Raji (cell line): ENCODE measurements around the gene TEKT3.

Experiments
- POLR2A ChIP-seq: IDR thresholded peaks from 2 replicates; pipeline ENCODE4 v1.6.1; 2011; ENCODE audit warnings: low read depth, low read length, control low read depth; ENCODE audit not compliant: insufficient read depth

The TEKT3 gene

DNA sequence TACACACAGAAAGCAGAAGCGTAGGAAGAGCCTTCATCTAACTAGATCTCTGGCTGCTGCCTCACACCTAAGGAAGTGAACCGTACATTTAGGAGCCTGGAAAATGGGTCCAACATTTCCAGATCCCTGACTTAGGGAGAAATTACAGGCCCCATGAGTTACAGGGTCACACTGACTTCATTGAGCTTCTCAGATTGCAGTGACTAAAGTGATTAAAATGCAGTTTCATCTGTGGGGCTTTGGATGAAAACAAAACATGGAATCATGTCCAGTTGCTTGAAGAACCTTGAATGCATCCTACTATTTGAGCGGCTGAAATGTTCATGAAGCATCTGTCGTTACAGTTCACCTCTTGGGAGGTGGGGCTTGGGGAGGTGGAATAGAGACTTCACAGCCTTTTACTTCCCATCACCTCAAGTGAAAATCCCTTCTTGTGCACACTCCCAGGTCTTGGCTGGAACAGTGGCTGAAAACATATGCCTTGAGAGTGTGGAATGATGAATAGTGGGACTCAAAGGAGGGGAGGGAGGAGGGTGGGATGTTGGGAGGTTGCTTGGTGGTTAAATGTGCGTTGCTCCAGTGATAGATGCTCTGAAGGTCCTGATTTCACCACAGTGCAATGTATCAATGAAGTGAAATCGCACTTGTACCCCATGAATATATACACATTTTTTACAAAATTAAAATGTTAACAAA is 19.7 kb downstream of the TEKT3 start:
- TF ChIP-seq POLR2A: no peak

DNA sequence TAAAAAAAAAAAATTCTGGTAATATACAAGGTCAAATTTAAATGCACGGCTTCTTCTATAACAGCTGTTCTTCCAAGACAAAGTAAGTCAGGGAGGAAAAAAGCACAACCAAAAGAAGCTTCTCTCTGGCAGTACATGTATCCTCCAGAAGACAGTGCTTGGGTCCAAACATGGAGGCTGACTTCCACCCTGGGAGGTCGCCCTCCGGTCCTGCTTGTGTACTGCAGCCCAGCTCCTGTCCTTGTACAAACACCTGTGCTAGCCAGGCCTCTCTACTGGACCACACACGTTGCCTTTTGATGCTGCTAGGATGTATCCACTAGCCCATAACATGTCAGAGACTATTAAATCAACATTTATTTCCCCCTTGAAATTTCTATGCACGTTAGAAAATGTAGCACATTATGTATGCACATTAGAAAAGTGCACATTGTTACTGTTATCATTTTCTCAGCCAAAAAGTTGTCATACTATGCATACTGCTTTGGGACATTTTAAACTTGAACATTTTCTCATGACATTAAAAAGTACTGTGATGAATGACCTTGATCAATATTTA is 21.9 kb downstream of the TEKT3 start:
- no peak for TF ChIP-seq POLR2A

DNA sequence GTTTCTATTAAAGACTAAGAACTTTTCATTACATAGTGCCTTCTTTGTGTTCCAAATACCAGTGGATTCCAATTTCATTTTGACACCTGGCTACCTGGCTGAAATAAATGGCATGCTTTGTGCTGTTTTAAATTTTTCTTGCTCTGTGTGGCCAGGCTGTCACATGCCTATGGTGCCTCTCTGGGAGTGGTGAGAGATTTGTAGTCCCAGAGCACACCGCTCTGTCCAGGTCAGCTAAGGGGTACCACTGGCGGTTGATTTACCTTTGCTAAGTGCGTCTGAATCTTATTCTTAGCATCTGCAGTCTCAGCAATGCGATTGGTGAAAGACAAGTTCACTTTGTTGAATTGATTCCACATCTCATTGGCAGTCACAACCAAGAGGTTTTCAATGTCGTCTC is 29.4 kb downstream of the TEKT3 start:
- no peak for TF ChIP-seq POLR2A

DNA sequence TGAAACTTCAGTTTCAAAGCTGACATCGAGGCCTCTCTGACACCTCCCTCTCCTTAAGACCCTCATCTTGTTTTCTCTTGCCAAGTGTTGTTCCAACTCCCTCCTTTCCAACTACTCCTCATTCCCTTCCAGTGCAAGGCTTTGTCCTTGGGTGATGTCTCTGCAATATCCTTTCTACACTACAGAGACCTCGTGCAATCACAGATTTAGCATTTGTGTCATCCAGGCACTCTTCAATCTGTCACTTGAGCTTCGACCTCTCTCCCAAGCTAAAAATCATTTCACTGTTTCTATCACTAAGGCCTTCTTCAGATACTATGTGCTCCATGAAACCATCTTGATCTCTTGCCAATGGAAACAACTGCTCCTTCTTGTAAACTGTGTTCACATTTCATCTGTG is 31.6 kb downstream of the TEKT3 start:
- TF ChIP-seq POLR2A: no peak

DNA sequence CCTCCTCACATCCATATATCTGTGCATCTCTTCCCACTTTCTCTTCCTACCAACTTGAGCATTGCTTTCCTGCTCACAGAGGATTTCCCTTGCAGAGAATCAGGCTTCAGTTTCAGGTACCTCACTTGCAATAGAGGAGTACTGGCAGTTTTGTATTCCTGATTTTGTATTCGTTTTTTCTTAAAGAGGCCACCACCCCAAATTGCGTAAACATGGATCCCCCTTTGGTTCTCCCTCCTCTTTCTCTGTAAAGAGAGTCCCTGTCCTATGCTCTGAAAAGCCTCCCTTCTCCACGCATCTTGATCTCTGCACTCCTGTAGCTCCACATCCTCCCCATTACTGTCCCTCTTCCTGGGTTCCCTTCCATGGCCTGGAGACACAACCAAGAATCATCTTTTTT is 32.2 kb downstream of the TEKT3 start:
- TF ChIP-seq POLR2A: no peak

DNA sequence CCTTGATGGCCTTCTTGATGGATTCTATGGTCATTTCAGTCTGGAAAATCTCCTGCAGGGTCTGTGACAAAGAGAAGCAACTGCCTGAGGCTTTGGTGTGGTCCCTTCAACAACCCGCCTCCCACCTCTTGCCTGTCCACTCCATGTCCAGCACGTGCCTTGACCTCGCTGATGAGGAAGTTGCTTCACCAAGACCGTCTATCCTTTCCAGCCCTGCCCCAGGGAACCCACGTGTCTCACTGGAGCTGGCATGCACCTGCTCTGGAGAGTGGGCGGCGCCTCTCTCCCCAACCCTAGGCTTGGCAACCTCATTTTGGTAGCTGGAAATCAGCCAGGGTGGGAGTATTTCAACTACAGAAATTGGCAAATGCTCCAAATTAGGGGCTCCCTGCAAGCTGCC is 32.6 kb downstream of the TEKT3 start:
- TF ChIP-seq POLR2A: no peak

DNA sequence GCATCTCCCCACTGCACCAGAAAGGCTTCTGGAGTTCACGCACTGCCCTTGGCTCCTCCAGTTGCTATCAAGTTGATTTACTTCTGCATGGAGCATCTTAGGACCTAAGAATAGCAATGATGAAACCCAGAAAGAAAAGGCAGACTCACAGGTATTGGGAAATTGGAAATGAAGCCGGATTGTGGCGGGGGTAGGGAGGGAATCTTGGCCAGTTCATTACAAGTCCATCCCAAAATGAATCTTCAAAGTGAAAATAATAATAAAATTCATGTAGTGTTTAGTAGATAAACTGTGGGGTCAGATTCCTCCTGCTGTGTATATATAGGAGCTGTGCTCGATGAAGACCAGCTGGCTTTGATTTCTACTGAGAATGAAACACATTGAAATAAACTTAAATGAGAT is 33.7 kb downstream of the TEKT3 start:
- TF ChIP-seq POLR2A: no peak

DNA sequence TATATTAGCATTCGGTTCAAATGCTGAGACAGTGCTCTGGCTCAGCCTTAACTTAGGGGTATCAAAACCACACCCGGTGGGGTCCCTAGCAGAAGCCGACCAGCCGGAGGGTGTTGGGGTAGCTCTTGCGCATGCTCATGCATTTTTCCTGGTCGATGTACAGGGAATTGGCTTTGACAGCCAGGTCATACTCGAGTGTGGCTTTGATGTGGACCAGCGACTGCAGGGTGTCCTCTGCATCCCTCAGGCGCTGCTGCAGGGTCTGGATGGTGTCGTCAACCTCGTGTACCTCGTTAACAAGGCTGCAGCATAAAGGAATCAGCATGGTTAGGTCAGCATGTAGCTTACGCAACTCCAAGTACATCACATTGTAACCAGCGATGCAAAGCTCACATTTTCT is 37.5 kb downstream of the TEKT3 start:
- no peak for TF ChIP-seq POLR2A

DNA sequence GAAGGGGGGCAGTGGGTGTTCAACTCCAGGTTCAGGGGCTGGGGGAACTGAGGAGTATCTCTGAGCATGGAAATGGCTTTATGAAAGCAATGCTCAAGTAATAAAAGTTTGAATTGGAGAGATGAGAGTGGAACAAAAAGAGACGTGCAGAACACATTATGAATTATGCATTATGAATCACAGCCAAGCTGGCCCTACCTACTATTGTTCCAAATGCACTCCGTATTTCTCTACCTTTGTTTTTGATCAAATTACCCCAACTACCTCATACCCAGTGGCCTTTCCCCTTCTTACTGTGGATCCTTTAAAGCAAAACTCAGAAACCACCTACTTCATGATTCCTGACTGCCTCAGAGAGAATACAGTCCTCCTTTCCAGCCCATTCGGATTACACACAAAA is 38.1 kb downstream of the TEKT3 start:
- TF ChIP-seq POLR2A: no peak

DNA sequence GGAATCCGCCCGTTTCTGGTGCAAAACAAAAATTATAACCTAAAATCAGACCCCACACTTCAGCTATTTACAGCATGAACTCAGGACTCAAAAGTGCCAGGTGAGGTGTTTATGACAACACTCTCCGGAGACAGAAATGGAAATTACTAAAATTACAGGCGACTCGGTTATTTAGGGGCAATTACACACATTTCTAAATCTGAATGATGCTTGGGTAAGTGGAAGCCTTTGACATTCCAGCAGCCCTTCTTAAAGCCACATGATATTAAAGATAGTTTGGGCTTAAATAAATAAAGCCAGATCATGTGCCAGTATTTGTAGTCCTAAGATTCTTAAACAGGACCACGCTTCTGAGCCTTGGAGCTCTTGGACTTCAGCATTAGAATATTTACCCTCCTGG is 39.6 kb downstream of the TEKT3 start:
- no peak for TF ChIP-seq POLR2A

DNA sequence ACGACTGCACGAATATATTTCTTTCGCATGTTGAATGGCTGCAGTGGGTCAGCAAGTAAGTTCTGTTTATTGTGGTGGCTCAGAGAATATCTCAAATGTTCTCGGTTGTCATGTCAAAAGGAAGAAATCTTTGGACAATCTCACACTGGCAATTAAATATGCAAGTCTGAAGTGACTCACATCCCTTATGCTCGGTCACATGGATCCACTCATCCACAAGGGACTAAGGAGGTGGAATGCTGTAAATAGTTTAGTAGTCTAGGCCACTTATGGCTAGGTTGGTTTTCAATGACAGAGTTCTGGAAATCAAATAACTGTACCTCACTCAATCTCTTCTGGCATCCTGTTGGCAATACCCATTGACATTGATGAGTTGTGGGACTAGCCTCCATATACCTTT is 43.2 kb downstream of the TEKT3 start:
- TF ChIP-seq POLR2A: no peak

DNA sequence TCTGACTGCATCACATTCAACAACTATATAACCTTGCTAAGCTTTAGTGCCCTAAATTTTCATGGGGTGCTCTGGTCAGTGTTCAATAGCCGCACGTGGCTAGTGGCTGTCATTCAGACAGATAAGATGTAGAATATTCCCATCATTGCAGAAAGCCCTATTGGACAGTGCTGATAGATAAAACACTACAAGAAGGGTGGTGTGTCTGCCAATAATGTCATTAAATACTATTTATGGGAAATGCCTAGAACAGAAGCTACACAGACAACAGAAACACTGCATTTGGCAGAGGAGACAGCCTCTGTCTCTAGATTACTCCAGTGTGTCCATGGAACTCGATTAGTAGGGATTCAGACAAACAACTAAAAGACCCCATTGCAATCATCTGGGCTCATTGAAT is 47.8 kb downstream of the TEKT3 start:
- TF ChIP-seq POLR2A: no peak

DNA sequence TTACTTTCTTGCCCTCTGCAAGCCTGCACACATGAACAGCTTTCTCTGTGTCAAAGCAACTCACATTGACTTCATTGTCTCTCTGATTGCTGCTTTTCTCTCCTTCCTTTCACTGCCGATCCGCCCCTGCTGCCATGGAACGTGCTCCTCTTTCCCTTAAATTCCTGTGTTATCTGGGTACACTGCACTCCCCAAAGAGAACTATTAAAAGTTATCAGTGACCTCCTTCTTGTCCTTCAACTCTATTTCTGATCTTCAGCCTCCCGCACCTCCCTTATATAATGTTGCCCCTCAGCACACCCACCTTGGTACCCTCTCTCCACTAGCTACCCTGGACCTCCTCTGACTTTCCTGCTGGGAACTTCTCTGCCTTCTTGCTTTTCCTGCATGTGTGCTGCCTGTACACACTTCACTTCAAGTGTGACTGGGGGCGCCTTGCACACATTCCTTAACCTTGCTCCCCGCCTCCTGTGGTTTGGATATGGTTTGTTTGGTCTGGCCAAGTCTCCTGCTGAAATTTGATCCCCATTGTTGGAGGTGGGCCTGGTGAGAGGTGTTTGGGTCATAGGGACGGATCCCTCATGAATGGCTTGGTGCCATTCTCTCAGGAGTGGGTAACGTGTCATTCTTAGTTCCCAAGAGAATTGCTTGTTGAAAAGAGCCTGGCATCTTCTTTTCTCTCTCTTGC is 49.6 kb downstream of the TEKT3 start:
- no peak for TF ChIP-seq POLR2A

DNA sequence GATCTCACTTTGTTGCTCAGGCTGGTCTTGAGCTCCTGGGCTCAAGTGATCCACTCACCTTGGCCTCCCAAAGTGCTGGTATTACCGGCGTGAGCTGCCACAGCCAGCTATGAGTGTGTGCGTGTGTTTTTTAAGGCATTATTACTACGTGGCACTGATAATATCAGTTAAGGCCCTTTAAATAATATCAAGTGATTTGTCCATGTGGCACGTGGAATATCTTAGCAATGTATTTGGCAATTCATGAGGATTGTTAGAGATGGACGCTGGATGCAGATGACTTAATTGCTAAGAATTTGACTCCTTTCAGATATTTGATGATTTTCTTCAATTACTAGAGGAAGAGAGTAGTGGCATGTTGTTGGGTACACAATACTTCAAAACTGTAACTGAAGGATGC is 50.8 kb downstream of the TEKT3 start:
- TF ChIP-seq POLR2A: no peak

DNA sequence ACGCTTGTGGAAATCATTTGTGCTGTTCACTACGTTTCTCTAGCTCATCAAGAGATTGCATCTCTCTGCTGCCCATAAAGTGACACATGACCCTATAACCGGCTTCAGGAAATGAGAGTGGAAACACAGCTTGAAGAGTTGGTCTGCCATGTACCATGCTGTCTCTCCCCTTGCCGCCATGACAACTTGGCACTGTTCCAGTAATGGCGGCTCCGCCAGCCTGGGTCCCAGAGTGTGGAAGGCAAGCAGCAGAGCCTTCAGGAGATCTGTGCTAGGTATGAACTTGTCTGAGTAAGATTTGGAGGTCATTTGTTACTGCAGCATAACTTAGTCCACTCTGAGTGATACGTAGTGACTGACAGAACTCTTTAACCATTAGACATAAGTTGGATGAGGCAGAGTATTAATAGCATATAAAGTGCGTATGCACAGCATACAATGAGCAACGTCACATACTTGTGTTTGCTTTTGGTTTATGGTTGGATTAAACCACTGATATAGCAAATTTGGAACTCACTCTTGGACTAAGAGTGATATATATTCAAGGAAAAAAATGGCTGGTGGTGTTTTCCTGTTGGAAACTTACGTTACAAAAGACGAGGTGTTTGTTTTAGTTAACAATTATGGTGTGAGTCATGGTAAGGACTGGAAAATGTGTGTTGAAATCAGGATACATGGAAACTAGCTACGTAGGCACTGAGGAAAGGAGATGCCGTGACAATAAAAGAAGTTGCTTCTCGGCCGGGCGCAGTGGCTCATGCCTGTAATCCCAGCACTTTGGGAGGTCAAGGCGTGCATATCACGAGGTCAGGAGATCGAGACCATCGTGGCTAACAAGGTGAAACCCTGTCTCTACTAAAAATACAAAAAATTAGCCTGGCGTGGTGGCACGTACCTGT is 51.9 kb downstream of the TEKT3 start:
- no peak for TF ChIP-seq POLR2A
